Natural killer cell (primary cell): ENCODE measurements around the gene KLF1. TPM values are rescaled to one million over a fixed set of nuclear protein-coding genes. Genes with fewer than 3 reads are reported as not detected.
A peak's percentile ranks its signal among the peaks of the same experiment; 100 is the strongest.

Experiments
- ATAC-seq, 3 donors: fragments of 150-1000 bp in 2 of 3; fragments of 200-7000 bp in 1 of 3; cut with Tn5 transposase; 1 replicate in 1 of 3; 2 replicates in 2 of 3; pipeline ENCODE4 v1.10.0; 2021; ENCODE audit warnings: mild to moderate bottlenecking in 2 of 3, moderate library complexity in 2 of 3
- DNase-seq, 2 donors: peaks; one replicate each; pipeline versions ENCODE4 v3.0.0 to v3.0.0-alpha.2; 2013 to 2021; ENCODE audit warnings: mixed read lengths in 1 of 2
- H3K27ac ChIP-seq: one replicate; pipeline ENCODE4 v1.5.1; 2013; ENCODE audit warnings: mild to moderate bottlenecking, low read length
- H3K27me3 ChIP-seq: one replicate; pipeline ENCODE4 v1.6.1; 2013; ENCODE audit warnings: low read length; ENCODE audit not compliant: control insufficient read depth, insufficient read depth
- H3K36me3 ChIP-seq: one replicate; pipeline ENCODE4 v1.6.1; 2013; ENCODE audit warnings: low read length; ENCODE audit not compliant: control insufficient read depth, insufficient read depth
- H3K4me1 ChIP-seq: one replicate; pipeline ENCODE4 v1.6.1; 2013; ENCODE audit warnings: low read length; ENCODE audit not compliant: control insufficient read depth, insufficient read depth
- H3K4me3 ChIP-seq: one replicate; pipeline ENCODE4 v1.5.1; 2013; ENCODE audit warnings: low read length
- H3K9me3 ChIP-seq: one replicate; pipeline ENCODE4 v1.6.1; 2013; ENCODE audit warnings: low read length; ENCODE audit not compliant: control insufficient read depth, insufficient read depth
- H3K27ac Mint-ChIP-seq, 2 donors: one replicate each; pipeline ENCODE4 v1.8.0; 2022; ENCODE audit warnings: mild to moderate bottlenecking in 2 of 2, mixed read lengths in 2 of 2, moderate library complexity in 1 of 2
- H3K27me3 Mint-ChIP-seq, 2 donors: one replicate each; pipeline ENCODE4 v1.8.0; 2022; ENCODE audit warnings: low read depth in 2 of 2, mixed read lengths in 2 of 2
- H3K36me3 Mint-ChIP-seq: one replicate; pipeline ENCODE4 v1.8.0; 2022; ENCODE audit warnings: mixed read lengths
- H3K4me1 Mint-ChIP-seq, 2 donors: one replicate each; pipeline ENCODE4 v1.8.0; 2022; ENCODE audit warnings: mixed read lengths in 2 of 2
- H3K4me3 Mint-ChIP-seq: one replicate; pipeline ENCODE4 v1.8.0; 2022; ENCODE audit warnings: mild to moderate bottlenecking, moderate library complexity, mixed read lengths
- H3K9me3 Mint-ChIP-seq, 2 donors: one replicate each; pipeline ENCODE4 v1.8.0; 2022; ENCODE audit warnings: mixed read lengths in 2 of 2
- WGBS: methylation state at CpG from one replicate; pipeline ENCODE4 v1.1.7; 2013; ENCODE audit warnings: missing lambda C conversion rate; ENCODE audit not compliant: insufficient coverage; 5-methylcytosine and 5-hydroxymethylcytosine counted together
- intact Hi-C: fragments of 100-400 bp; cut with micrococcal nuclease; formaldehyde crosslinking; loops from one replicate; pipeline ENCODE4 v1.14.2; 2022
- total RNA-seq, 4 donors: library from RNA; stranded (reverse); fragments of 120-200 nt in 1 of 4; gene quantifications; one replicate each; pipeline versions ENCODE4 v1.2.3 to v1.2.4, GENCODE V29; 2013 to 2022
- TF ChIP-seq, protein P1 (sequence below): fragments of 200-600 bp; IDR thresholded peaks from one replicate; pipeline ENCODE4 v1.8.0; 2022; ENCODE audit warnings: antibody characterized with exemption

KLF1 gene
- total RNA-seq, 3 donors from 2014 or later (not counting 1 experiment from before 2014, with no cell fraction given), result not detected

DNA sequence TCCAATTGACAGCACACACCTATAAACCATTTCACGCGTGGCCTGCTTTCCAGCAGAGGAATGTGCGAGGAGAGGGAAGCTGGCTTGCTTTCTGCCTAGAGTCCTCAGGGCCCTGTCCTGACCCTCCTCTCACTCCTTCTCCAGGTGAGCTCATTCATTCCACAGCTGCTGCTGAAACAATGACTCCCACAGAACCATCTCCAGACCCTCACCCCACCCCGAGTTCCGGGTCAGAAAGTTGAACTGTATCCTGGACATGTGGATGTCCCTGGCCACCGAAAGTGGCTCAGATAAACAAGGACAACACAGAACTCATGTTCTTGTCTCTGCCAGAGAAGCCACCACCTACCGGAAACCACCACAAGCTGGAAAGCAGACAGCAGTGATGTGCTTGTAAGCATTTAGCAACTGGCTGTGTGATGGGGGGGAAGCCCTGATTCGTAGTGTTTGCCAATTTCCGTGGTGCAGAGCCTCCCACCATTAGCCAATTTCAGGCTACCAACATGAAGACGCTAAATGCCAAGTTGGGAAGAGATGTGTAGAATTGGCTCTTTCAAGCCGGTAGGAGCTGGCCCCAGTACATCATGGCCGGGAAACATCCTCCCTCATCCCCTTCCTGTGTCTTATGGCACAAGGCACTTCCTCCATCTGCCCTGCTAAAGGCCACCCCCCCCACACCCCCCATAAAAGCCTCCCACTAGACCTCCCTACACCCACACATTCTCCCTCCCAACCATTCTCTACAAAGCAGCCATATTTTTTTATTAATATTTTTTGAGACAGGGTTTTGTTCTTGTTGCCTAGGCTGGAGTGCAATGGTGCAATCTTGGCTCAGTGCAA is 27.1 kb upstream of the KLF1 start:
- Histone ChIP-seq H3K4me3 (no peak overlapping the region), H3K27ac (peak overlapping the region; percentile 72), H3K27me3 (no peaks in the 10 kb centered on the region), H3K36me3 (no peaks in the 10 kb centered on the region), H3K9me3 (no peaks in the 10 kb centered on the region), H3K4me1 (peaks cover 28% of the 10 kb centered on the region)
- H3K9me3 Mint-ChIP-seq, result no peaks in the 10 kb centered on the region
- H3K4me1 Mint-ChIP-seq, result peaks cover 13 to 21% of the 10 kb centered on the region in 2 donors
- no peaks in the 10 kb centered on the region for H3K36me3 Mint-ChIP-seq
- H3K27me3 Mint-ChIP-seq, result no peaks in the 10 kb centered on the region
- ATAC-seq, result peak; percentile 75 to 84 (median 80)
- H3K27ac Mint-ChIP-seq, result peak overlapping the region; percentile 83 to 88
- TF ChIP-seq, protein P1, sequence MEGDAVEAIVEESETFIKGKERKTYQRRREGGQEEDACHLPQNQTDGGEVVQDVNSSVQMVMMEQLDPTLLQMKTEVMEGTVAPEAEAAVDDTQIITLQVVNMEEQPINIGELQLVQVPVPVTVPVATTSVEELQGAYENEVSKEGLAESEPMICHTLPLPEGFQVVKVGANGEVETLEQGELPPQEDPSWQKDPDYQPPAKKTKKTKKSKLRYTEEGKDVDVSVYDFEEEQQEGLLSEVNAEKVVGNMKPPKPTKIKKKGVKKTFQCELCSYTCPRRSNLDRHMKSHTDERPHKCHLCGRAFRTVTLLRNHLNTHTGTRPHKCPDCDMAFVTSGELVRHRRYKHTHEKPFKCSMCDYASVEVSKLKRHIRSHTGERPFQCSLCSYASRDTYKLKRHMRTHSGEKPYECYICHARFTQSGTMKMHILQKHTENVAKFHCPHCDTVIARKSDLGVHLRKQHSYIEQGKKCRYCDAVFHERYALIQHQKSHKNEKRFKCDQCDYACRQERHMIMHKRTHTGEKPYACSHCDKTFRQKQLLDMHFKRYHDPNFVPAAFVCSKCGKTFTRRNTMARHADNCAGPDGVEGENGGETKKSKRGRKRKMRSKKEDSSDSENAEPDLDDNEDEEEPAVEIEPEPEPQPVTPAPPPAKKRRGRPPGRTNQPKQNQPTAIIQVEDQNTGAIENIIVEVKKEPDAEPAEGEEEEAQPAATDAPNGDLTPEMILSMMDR, result no peak
- intact Hi-C loops, result no loop called here
- peak; percentile 25 to 79 for DNase-seq
- WGBS, result 35% methylated on average over 11 of the region's 12 CpGs
- peak overlapping the region; percentile 55 for H3K4me3 Mint-ChIP-seq

DNA sequence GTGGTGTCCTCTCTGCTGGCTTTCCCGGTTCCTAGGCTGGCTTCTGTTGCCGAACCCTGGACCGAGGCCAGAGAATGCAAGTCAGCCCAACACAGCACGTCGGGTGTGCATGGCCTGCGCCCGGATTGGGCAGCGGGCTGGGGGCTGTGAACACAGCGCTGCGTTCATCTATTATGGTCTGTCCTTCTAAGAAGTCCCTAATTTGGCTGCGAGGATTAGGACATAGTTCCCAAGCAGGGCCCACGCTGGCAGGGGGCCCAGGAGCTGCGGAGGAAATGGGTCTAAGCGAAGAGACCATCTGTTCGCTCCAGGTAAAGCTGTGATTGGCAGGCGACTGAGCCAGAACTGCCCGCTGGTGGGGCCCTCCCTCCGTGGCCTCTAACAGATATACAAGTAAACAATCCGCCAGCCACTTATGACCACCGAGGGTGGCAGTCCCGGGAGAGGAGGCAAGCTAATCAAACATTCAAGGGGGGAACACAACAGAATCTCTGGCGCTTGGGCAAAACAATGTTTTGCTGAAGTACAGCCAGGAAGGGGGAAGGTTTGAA is 26.1 kb upstream of the KLF1 start:
- no peak overlapping the region for H3K27ac ChIP-seq
- TF ChIP-seq, protein P1, result no peak
- intact Hi-C loops, result no loop called here
- Mint-ChIP-seq H3K27me3 (no peaks in the 10 kb centered on the region), H3K4me3 (no peak overlapping the region), H3K27ac (peak overlapping the region; percentile 83 to 88), H3K4me1 (peaks cover 10 to 22% of the 10 kb centered on the region in 2 donors), H3K36me3 (no peaks in the 10 kb centered on the region), H3K9me3 (no peaks in the 10 kb centered on the region)
- H3K4me1 ChIP-seq, result peaks cover 20% of the 10 kb centered on the region
- no peak overlapping the region for H3K4me3 ChIP-seq
- no peaks in the 10 kb centered on the region for H3K36me3 ChIP-seq
- DNase-seq (no peak), ATAC-seq (no peak)
- no peaks in the 10 kb centered on the region for H3K9me3 ChIP-seq
- 55% methylated on average over 22 of the region's 22 CpGs for WGBS
- no peaks in the 10 kb centered on the region for H3K27me3 ChIP-seq

DNA sequence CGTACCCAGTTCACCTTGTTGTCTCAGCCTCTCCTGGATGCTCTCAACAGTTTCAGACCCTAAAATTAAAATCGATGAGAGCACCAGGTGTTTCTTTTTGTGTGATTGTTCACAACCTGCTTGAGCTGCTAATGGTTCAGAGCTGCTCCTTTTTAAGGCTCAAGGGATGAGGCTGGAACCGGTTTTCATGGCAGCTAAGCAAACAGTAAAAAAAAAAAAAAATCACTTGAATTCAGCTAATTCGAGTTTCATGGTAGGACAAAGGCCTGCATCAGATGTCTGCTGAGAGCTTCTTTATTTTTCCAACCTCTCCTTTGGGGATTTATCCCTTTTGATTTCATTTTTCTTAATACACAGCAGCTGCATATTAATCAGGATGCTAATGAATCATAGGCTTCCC is 25.6 kb upstream of the KLF1 start:
- Mint-ChIP-seq H3K27me3 (no peaks in the 10 kb centered on the region), H3K4me1 (peaks cover 10 to 22% of the 10 kb centered on the region in 2 donors), H3K27ac (no peak overlapping the region), H3K9me3 (no peaks in the 10 kb centered on the region), H3K4me3 (no peak overlapping the region), H3K36me3 (no peaks in the 10 kb centered on the region)
- no peaks in the 10 kb centered on the region for H3K27me3 ChIP-seq
- no peak for ATAC-seq
- no peak for DNase-seq
- no peaks in the 10 kb centered on the region for H3K9me3 ChIP-seq
- H3K27ac ChIP-seq, result no peak overlapping the region
- no peak overlapping the region for H3K4me3 ChIP-seq
- WGBS, result 73% methylated on average over 4 of the region's 4 CpGs
- H3K36me3 ChIP-seq, result no peaks in the 10 kb centered on the region
- intact Hi-C loops, result no loop called here
- peaks cover 20% of the 10 kb centered on the region for H3K4me1 ChIP-seq
- TF ChIP-seq, protein P1, result no peak
